Muscle of back (tissue), 11 donors: ENCODE measurements around the gene AOC2. TPM values are rescaled to one million over a fixed set of nuclear protein-coding genes. Genes with fewer than 3 reads are reported as not detected.
"Not testable (repeated sequence)": the region's sequence is repeated elsewhere in the genome, so short reads cannot be mapped to it uniquely, and the experiment has no call there.

Experiments used
- DNase-seq, 3 donors: peaks; one replicate each; pipeline versions ENCODE4 v3.0.0 to v3.0.0-alpha.2; 2013
- polyA plus RNA-seq, 10 donors: library from polyadenylated mRNA; unstranded; fragments of 120-200 nt; gene quantifications; one replicate each; pipeline ENCODE4 v1.2.1, GENCODE V29; 2013; ENCODE audit not compliant: insufficient read length in 10 of 10

The AOC2 gene
- polyA plus RNA-seq, 10 donors = 0.59 to 1.4 (median 0.77) TPM

DNA sequence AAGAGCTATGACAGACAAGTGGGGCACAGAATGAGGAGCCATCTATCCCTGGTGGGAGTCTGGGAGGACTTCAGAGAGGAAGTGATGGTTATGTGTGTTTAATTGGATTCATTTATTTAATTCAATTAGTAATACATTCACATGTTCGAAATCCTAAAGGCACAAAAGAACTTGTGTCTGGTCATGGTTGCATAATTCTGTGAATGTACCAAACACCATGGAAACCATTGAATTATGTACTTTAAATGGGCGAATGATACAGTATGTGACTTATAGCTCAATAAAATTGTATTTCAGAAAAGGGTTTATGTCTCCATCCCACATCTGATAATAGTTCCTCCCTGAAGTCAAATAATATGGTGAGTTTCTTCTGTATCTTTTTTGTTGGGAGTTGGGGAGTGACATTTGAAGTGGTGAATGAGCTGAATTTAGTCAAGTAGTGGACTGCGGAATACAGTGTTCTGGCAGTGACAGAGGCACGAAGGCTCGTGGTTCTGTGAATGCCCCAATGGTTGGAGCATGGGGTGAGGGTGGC is 36.5 kb downstream of the AOC2 start:
- no peak for DNase-seq

DNA sequence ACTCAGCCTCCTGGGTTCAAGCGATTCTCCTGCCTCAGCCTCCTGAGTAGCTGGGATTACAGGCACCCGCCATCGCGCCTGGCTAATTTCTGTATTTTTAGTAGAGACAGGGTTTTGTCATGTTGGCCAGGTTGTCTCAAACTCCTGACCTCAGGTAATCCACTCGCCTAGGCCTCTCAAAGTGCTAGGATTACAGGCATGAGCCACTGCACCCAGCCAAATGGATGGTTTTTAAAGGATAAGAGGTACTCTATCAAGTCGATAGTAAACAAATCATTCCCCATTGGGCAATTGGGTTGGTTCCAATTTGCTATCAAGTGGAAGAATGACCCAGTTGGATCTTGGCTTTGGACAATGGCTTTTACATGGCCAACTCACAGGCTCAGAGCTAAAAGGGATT is 37.3 kb downstream of the AOC2 start:
- DNase-seq = not testable (repeated sequence)

DNA sequence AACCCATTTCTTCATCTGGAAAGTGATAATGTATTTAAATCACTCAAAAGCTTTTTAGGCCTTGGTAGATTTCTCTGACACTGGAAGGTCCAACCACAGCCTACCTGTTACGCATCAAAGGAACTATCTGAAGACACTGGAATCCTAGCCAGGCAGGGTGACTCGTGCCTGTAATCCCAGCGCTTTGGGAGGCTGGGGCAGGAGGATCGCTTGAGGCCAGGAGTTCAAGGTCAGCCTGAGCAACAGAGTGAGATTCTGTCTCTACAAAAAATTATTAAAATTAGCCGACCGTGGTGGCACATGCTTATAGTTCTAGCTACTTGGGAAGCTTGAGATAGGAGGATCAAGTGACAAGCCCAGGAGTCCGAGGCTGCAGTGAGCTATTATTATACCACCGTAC is 37.8 kb downstream of the AOC2 start:
- no peak for DNase-seq

DNA sequence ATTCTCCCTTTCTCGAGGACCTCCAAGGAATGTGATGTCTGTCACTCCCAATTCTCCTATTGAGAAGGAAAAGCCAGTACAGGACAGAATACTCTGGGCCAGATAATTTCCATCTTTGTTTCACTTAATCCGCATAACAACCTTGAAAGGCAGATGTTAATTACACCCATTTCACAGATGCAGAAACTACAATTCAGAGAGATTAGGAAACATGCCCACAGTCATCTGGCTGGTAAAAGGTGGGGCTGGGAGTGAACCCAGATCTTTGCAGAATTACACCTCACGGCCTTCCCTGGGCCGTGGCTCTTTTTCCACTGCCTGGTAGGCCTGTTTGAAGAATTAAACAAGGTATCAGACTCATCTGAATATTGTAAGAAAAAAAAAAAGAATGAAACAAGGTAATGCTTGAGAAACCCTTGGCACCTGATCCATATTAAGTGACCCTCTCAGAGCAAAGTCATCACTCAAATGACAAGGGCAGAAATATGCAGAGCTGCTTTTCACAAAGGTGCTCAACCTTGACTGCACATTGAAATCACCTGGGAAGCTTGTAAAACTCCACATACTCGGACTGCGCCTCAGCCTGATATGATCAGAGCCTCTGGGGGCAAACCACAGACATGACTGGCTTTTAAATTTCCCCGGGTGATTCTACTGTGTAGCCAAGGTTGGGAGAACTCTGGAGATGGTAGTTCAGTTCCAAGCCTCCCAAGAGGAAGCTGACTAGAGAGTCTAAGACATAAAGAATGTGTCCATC is 39.6 kb downstream of the AOC2 start:
- no peak for DNase-seq

DNA sequence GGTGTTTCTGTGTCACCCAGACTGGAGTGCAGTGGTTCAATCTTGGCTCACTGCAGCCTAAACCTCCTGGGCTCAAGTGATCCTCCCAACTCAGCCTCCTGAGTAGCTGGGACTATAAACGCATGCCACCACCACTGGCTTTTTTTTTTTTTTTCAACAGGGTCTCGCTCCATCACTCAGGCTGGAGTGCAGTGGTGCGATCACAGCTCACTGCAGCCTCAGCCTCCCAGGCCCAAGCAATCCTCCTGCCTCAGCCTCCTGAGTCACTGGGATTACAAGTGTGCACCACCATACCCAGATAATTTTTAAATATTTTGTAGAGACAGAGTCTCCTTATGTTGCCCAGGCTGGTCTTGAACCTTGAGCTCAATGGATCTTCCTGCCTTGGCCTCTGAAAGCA is 41.4 kb downstream of the AOC2 start:
- DNase-seq = not testable (repeated sequence)

DNA sequence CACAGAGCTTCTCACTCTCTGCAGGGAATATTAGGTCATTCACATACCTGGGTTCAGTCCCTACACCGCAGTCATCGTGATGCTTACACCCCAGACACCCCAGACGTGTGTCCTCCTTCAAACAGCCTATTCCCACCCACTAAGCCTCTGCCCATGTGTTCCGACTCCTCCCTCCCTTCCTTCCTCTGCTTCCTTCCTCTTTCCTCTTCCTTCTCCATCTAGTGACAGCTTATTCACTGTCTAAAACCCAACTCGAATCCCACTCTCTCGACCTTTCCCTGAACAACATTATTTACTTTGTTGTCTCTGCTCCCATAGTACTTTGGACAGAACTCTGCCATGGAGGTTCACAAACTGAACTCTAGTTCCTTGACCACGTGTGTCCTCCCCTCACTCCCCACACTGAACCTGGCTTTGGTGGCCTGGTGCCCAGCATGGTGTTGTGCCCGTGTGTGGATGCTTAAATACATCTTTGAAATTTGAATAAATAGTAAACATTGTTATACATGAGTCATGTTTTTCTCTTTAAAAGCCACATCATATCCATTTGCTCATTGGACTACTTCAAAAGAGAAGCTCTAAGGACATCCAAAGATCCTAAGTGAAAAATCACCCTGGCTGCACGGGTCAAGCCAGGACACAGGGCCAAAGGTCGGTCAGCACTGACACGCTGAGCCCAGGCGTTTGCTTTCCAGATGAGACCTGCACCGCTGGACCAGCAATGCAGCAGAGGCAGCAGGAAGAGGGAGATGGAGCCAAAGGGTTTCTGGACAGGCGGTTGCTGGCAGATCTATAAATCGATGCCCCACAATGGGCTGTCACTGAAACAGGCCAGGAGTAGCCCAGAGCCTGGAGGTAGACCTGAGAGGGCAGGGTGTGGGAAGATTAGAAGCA is 42.1 kb downstream of the AOC2 start:
- DNase-seq = no peak

DNA sequence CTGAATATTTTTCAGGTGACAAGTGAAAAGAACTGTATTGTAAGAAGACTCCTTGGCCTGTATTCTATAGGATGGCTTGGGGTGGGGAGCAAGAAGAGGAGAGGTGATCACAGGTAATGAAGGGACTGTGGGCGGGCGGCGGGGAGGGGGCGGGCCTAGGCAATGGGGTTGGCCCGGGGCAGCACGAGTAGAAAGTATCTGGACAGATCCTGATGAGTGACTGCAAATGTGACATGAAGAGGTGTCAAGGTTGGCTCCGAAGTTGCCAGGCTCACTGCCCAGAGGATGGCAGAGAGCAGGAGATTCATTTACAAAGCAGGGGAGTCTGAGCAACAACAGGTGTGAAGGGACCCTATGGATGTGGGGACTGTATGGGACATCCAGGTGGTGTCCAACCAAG is 45.4 kb downstream of the AOC2 start:
- no peak for DNase-seq

DNA sequence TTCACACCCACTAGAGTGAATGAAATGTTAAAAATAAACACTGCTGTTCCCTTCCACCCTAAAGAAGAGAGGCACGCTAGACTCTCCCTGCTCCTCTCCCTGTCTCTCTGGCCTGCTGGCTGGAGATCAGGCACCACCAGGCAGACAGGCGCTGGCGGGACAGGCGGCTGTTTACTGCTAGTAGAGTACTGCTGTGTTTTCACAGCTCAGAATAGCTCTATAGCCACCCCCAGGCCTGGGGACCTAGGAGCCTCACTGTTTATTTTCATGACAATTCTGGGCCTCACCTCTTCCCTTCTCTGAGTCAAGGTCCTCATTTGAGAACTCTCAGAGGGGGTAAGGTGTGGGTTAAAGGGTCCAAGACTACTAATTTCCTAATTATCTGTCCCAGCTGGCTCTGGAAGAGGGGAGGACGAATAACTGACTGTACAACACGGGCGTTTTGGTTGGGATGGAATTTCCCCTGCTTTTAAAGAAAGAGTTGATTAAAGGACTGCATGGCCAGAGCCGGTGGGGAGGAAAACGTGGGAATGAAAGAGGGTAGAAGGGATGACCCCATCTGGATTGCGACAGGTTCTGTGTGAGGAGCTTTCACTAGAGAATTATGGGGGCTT is 47.3 kb downstream of the AOC2 start:
- peak in 2 of 3 donors; percentile 39 to 42 for DNase-seq

DNA sequence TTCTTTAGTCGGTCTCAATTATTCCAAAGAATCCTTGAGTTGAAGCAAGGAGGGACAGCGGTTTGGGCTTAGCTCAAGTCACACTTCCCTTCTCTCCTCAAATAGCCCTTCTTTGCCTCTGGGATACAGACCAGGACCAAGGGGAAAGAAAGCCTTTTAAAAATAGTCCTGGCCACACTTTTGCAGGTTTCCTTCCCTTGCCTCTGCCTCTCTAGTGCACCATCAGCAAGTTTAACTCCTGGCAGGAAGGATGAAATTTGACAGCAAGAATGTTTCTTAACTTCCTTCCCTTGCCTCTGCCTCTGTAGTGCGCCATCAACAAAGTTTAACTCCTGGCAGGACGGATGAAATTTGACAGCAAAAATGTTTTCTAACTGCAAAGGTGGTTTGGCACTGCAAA is 49.0 kb downstream of the AOC2 start:
- peak in 2 of 3 donors; percentile 33 to 49 for DNase-seq

DNA sequence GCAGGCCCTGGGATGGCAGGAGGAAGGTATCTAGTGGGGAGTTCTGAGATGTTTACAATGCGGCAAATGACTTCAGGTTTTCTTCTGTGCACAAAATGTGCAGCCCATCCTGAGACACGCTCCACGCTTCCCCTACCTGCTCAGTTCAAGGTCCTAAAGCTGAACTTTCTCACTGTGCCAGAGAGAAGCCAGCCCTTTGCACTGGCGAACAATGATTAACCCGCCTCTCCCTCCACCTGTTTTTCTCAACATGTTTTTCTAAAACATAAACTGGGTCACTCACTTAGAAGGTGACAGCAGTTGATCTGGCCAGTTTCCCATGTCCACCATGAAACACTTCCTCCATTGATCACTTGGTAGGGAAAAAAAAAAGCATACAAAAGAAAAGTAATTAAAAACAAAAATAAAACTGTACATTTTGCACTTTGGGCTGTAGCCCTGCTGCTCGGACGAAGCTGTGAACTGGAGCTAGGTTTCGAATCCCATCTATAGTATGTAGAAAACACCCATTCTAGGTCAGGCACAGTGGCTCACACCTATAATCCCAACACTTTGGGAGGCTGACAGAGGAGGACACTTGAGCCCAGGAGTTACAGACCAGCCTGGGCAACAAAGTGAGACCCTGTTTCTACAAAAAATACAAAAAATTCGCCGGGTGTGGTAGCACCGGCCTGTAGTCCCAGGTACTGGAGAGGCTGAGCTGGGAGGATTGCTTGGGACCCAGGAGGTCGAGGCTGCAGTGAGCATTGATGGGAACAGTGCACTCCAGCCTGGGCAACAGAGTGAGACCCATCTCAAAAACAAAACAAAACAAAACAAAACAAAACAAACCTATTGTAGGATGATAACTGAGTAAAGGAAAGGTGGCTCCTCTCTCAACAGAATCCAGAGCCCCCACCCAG is 50.2 kb downstream of the AOC2 start:
- no peak for DNase-seq

DNA sequence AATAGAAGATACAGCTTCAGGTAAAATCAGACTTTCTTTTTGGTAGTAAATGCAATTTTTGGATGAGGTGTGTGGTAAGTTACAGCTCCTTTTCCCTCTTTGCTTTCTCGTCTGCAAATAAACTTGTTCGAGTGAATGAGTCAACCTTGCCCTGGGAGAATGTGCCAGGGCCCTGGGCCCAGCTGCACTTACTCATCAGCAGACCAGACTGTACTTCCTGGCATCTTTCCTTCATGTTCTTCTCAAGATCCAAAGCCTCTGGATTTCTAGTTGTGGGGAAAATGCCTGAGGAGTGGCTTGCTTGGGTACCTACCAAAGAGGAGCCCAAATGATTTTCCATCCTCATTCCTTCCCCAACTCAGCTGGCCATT is 50.8 kb downstream of the AOC2 start:
- DNase-seq = peak; percentile 23 to 66 (median 59)

DNA sequence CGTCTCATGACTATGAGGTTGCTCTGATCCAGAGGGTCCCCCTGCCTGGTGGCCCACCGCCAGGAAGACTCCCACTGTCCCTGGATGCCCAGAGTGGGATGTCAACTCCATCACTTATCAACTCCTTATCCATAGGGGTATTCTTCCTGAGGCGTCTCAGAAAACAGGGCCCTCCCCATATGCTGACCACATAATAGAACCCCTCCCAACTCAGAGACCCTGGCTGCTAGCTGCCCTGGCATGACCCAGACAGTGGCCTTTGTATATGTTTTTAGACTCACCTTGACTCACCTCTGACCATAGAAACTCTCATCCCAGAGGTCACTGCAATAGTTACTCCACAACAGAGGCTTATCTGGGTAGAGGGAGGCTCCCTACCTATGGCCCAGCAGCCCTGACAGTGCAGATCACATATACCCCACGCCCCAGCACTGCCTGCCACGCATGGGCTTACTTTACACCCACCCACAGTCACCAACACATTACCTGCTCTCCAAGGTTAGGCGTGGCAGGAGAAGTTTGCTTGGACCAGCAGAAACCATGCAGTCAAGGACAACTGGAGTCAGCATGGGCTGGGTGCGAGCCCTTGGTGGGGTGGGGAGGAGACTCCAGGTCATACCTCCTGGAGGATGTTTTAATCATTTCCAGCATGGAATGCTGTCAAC is 53.9 kb downstream of the AOC2 start:
- no peak for DNase-seq

DNA sequence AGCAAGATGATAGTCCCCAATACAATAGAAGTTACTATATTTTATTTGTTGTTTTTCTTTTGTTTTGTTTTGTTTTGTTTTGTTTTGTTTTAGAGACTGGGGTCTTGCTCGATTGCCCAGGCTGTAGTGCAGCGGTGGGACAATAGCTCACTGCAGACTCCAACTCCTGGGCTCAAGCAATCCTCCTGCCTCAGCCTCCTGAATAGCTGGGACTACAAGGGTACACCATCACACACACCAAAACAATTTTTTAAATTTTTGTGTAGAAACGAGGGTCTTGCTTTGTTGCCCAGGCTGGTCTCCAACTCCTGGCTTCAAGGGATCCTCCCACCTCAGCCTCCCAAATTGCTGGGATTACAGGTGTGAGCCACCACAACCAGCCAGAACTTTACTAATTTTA is 55.6 kb downstream of the AOC2 start:
- not testable (repeated sequence) for DNase-seq

Other genes with a start within 250 kb of the AOC2 start
- gene RETREG3, start 235.2 kb upstream of the AOC2 start, polyA plus RNA-seq = 10 to 100 TPM; 26.0 to 36.0 (median 32.1) TPM
- 10 to 100 TPM; 29.7 to 39.5 (median 34.5) TPM for gene TUBG1, start 234.9 kb upstream of the AOC2 start, polyA plus RNA-seq
- gene TUBG2, start 185.3 kb upstream of the AOC2 start, polyA plus RNA-seq = 10 to 100 TPM in 9 of 10 donors, 1 to 10 TPM in 1; 9.7 to 21.2 (median 12.6) TPM
- gene PLEKHH3, start 167.6 kb upstream of the AOC2 start, polyA plus RNA-seq = 10 to 100 TPM; 23.6 to 41.7 (median 35.5) TPM
- 1 to 10 TPM in 7 of 10 donors, under 1 TPM in 3; 0.71 to 2.1 (median 1.6) TPM for gene CCR10, start 162.7 kb upstream of the AOC2 start, polyA plus RNA-seq
- gene CNTNAP1, start 162.0 kb upstream of the AOC2 start, polyA plus RNA-seq = 10 to 100 TPM; 10.2 to 15.7 (median 11.9) TPM
- gene EZH1, start 99.5 kb upstream of the AOC2 start, polyA plus RNA-seq = 10 to 100 TPM; 15.5 to 31.4 (median 19.0) TPM
- gene RAMP2, start 83.4 kb upstream of the AOC2 start, polyA plus RNA-seq = 10 to 100 TPM; 56.8 to 86.9 (median 73.2) TPM
- gene VPS25, start 71.1 kb upstream of the AOC2 start, polyA plus RNA-seq = 10 to 100 TPM; 26.0 to 38.5 (median 31.9) TPM
- 1 to 10 TPM in 3 of 10 donors, under 1 TPM in 7; 0.31 to 1.3 (median 0.54) TPM for gene WNK4, start 64.0 kb upstream of the AOC2 start, polyA plus RNA-seq
- gene COA3, start 45.9 kb upstream of the AOC2 start, polyA plus RNA-seq = 10 to 100 TPM; 48.5 to 61.5 (median 57.3) TPM
- 1 to 10 TPM in 3 of 10 donors, under 1 TPM in 7; 0.46 to 1.5 (median 0.74) TPM for gene CNTD1, start 45.7 kb upstream of the AOC2 start, polyA plus RNA-seq
- 10 to 100 TPM; 38.4 to 54.3 (median 46.2) TPM for gene BECN1, start 20.3 kb upstream of the AOC2 start, polyA plus RNA-seq
- gene PSME3, start 11.2 kb upstream of the AOC2 start, polyA plus RNA-seq = 10 to 100 TPM; 47.7 to 71.6 (median 55.8) TPM
- gene AOC3, start 6.6 kb downstream of the AOC2 start, polyA plus RNA-seq = 10 to 100 TPM; 15.8 to 25.3 (median 17.4) TPM
- gene G6PC1, start 56.2 kb downstream of the AOC2 start, polyA plus RNA-seq = under 1 TPM in 1 of 10 donors, not detected in 9; 0.35 TPM
- gene AARSD1, start 119.9 kb downstream of the AOC2 start, polyA plus RNA-seq = 10 to 100 TPM; 45.0 to 69.9 (median 48.3) TPM
- gene PTGES3L, start 135.5 kb downstream of the AOC2 start, polyA plus RNA-seq = 10 to 100 TPM; 46.0 to 82.2 (median 70.7) TPM
- 1 to 10 TPM; 6.0 to 8.9 (median 7.5) TPM for gene RUNDC1, start 136.0 kb downstream of the AOC2 start, polyA plus RNA-seq
- gene RPL27, start 153.8 kb downstream of the AOC2 start, polyA plus RNA-seq = 1,000 to 10,000 TPM; 2,057 to 2,736 (median 2,428) TPM
- 1 to 10 TPM; 4.2 to 7.7 (median 6.5) TPM for gene IFI35, start 162.2 kb downstream of the AOC2 start, polyA plus RNA-seq
- 10 to 100 TPM; 62.1 to 97.2 (median 77.5) TPM for gene VAT1, start 177.8 kb downstream of the AOC2 start, polyA plus RNA-seq
- 1 to 10 TPM in 5 of 10 donors, under 1 TPM in 5; 0.47 to 1.3 (median 0.93) TPM for gene RND2, start 180.7 kb downstream of the AOC2 start, polyA plus RNA-seq